Measurements from ENCODE around the gene SYT1.

- TF ChIP-seq CTCF (IDR thresholded peaks at IDR 0.05; ENCODE audit: low read depth, low read length, missing input control) = no peak
- no peak for TF ChIP-seq REST (IDR thresholded peaks at IDR 0.05)
- TF ChIP-seq SP1 (IDR thresholded peaks at IDR 0.05) = no peak
- TF ChIP-seq FOXA1 (IDR thresholded peaks at IDR 0.05) = no peak
- TF ChIP-seq GABPA (IDR thresholded peaks at IDR 0.05 in 1 of 2, conservative IDR thresholded peaks at IDR 0.05 in 1 of 2) = no peak
- no peak for TF ChIP-seq HNF4A (conservative IDR thresholded peaks at IDR 0.05)
- no peak for TF ChIP-seq MAX (IDR thresholded peaks at IDR 0.05)
Measured at GRCh38 chr12:79367032-79367589, 502.5 kb downstream of the SYT1 start.

All from liver (tissue), 3 donors.